ENCODE data around the gene TRIM62. TPM values are rescaled to one million over a fixed set of nuclear protein-coding genes. Genes with fewer than 3 reads are reported as not detected.

The TRIM62 gene
- total RNA-seq, 1 donor from 2014 or later: 2.3 TPM

- peaks cover 29% of the 10 kb centered on the region for H3K4me1 ChIP-seq
- DNase-seq: peak; percentile 56
- no peaks in the 10 kb centered on the region for H3K9me3 ChIP-seq (replicated peaks)
- H3K27ac ChIP-seq (replicated peaks): peak overlapping the region; percentile 84
- peak overlapping the region; percentile 90 for H3K4me3 ChIP-seq
- TF ChIP-seq, protein P1, sequence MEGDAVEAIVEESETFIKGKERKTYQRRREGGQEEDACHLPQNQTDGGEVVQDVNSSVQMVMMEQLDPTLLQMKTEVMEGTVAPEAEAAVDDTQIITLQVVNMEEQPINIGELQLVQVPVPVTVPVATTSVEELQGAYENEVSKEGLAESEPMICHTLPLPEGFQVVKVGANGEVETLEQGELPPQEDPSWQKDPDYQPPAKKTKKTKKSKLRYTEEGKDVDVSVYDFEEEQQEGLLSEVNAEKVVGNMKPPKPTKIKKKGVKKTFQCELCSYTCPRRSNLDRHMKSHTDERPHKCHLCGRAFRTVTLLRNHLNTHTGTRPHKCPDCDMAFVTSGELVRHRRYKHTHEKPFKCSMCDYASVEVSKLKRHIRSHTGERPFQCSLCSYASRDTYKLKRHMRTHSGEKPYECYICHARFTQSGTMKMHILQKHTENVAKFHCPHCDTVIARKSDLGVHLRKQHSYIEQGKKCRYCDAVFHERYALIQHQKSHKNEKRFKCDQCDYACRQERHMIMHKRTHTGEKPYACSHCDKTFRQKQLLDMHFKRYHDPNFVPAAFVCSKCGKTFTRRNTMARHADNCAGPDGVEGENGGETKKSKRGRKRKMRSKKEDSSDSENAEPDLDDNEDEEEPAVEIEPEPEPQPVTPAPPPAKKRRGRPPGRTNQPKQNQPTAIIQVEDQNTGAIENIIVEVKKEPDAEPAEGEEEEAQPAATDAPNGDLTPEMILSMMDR (IDR thresholded peaks at IDR 0.05; ENCODE audit: borderline replicate concordance): no peak
- no peaks in the 10 kb centered on the region for H3K27me3 ChIP-seq (ENCODE audit: low read depth)
- intact Hi-C loops (cut with micrococcal nuclease): no loop called here
- H3K36me3 ChIP-seq: no peaks in the 10 kb centered on the region
Measured at GRCh38 chr1:33180911-33181890, 642 bp downstream of the TRIM62 start.

GRCh38 chr1:33180226-33180910 is 1.5 kb downstream of the TRIM62 start:
- intact Hi-C loops (cut with micrococcal nuclease): no loop called here
- peak overlapping the region; percentile 84 for H3K27ac ChIP-seq (replicated peaks)
- H3K27me3 ChIP-seq (ENCODE audit: low read depth): no peaks in the 10 kb centered on the region
- DNase-seq: peak; percentile 94
- TF ChIP-seq, protein P1 (IDR thresholded peaks at IDR 0.05; ENCODE audit: borderline replicate concordance): no peak
- no peaks in the 10 kb centered on the region for H3K9me3 ChIP-seq (replicated peaks)
- H3K4me1 ChIP-seq: peaks cover 29% of the 10 kb centered on the region
- no peaks in the 10 kb centered on the region for H3K36me3 ChIP-seq
- peak overlapping the region; percentile 90 for H3K4me3 ChIP-seq

DNA sequence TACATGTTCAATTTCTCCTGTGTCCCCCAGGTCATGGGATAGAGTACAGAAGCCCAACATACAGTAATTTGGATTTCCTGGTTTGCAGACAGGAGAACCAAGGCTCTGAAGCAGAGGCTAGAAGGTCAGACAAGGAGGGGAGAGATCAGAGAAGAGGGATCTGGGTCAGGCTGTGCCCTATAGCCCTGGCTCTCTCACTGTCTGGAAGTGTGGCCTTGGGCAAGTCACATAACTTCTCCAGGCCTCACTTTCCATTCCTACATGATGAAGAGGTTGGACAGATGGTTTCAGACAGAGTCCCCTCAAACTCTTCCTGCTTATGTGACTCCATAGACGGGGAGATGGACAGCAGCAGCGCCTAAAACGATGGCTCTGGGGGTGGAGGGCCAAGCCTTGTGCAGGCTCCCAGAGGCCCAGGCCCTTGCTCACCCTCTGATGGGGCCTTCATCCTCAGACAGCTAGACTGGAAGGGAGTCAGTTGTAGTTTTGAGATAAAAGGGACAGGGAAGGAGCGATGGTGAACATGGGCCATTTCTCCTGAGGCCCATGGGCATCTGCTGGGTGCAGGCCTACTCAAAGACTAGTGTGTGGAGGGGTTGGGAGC is 2.9 kb downstream of the TRIM62 start:
- no peak overlapping the region for H3K27ac ChIP-seq (replicated peaks)
- H3K9me3 ChIP-seq (replicated peaks): no peaks in the 10 kb centered on the region
- no peak for DNase-seq
- H3K4me3 ChIP-seq: no peak overlapping the region
- H3K4me1 ChIP-seq: peaks cover 29% of the 10 kb centered on the region
- H3K36me3 ChIP-seq: no peaks in the 10 kb centered on the region
- H3K27me3 ChIP-seq (ENCODE audit: low read depth): no peaks in the 10 kb centered on the region
- TF ChIP-seq, protein P1 (IDR thresholded peaks at IDR 0.05; ENCODE audit: borderline replicate concordance): no peak
- intact Hi-C loops (cut with micrococcal nuclease): no loop called here

DNA sequence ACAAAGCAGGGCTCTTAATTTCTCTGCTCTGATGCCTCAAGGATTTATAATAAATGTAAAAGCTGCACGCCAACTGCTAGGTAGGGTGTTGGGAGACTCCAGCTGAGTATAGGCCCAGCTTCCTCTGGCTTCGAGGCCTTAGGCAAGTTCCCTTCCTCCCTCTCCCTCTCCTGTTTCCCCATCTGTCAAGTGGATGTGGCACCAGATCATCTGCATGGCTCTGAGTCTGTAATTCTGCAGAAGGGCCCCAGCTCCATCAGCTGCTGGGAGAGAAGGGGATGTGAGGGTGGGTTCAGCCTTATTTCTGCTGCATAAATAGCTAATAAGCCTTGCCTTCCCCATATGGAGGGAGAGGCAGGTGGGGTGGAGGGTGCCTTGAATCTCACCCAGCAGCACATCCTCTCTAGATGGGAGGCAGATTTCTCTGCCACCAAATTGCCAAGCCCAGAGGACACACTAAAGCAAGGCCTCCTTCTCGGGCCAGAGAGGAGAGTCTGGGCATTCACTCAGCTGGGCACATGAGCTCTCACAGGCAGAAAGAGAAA is 3.8 kb downstream of the TRIM62 start:
- intact Hi-C loops (cut with micrococcal nuclease): no loop called here

More for the DNA sequence above, 3.8 kb downstream of the TRIM62 start:
- H3K9me3 ChIP-seq (replicated peaks): no peaks in the 10 kb centered on the region
- TF ChIP-seq, protein P1 (IDR thresholded peaks at IDR 0.05; ENCODE audit: borderline replicate concordance): no peak
- no peak overlapping the region for H3K27ac ChIP-seq (replicated peaks)
- no peaks in the 10 kb centered on the region for H3K36me3 ChIP-seq
- no peak for DNase-seq
- H3K27me3 ChIP-seq (ENCODE audit: low read depth): no peaks in the 10 kb centered on the region
- no peak overlapping the region for H3K4me3 ChIP-seq
- peaks cover 28% of the 10 kb centered on the region for H3K4me1 ChIP-seq
